GM23338 (cell line): ENCODE results near the gene WARS2. TPM values are rescaled to one million over a fixed set of nuclear protein-coding genes. Genes with fewer than 3 reads are reported as not detected.

Experiments
- CTCF ChIP-seq, 2 experiments: fragments of 200-600 bp in 1 of 2; sonication (generic) in 1 of 2; conservative IDR thresholded peaks; 2 replicates each; pipeline versions ENCODE4 v1.5.1 to v1.6.1; 2016 to 2017; ENCODE audit warnings: antibody characterized with exemption in 2 of 2, low read depth in 2 of 2, mild to moderate bottlenecking in 2 of 2, moderate library complexity in 1 of 2
- ETS1 ChIP-seq: IDR thresholded peaks from 2 replicates; pipeline ENCODE4 v1.6.1; 2016; ENCODE audit warnings: antibody characterized with exemption
- EZH2 ChIP-seq: fragments of 200-600 bp; sonication (generic); IDR thresholded peaks from one replicate; pipeline ENCODE4 v1.8.0; 2017; ENCODE audit warnings: antibody characterized with exemption, mild to moderate bottlenecking, low read depth; ENCODE audit not compliant: unreplicated experiment
- POLR2AphosphoS5 ChIP-seq: IDR thresholded peaks from 2 replicates; pipeline ENCODE4 v1.6.1; 2016; ENCODE audit warnings: antibody characterized with exemption, low read depth
- REST ChIP-seq: IDR thresholded peaks from one replicate; pipeline ENCODE4 v1.6.1; 2018; ENCODE audit warnings: antibody characterized with exemption; ENCODE audit not compliant: unreplicated experiment
- STAT1 ChIP-seq: IDR thresholded peaks from one replicate; pipeline ENCODE4 v1.6.1; 2016; ENCODE audit warnings: antibody characterized with exemption; ENCODE audit not compliant: unreplicated experiment
- ZNF331 ChIP-seq: fragments of 250-450 bp; sonication (Bioruptor Pico); IDR thresholded peaks from 2 replicates; pipeline ENCODE4 v1.5.0; 2020; ENCODE audit warnings: low read depth, mild to moderate bottlenecking, moderate library complexity
- ZNF462 ChIP-seq: fragments of 250-450 bp; sonication (Bioruptor Pico); IDR thresholded peaks from 2 replicates; pipeline ENCODE4 v1.5.0; 2020; ENCODE audit warnings: mild to moderate bottlenecking, moderate library complexity
- polyA plus RNA-seq: library from polyadenylated mRNA; unstranded; fragments of >200 nt; fragmentation: Nextera tagmentation; extraction: Ambion mirVana; gene quantifications from 2 replicates; pipeline ENCODE4 v1.2.1, GENCODE V29; 2016
- total RNA-seq: library from RNA; depleted of rRNA; stranded (reverse); fragments of >200 nt; shearing (Covaris generic); gene quantifications from 2 replicates; pipeline ENCODE4 v1.2.3, GENCODE V29; 2014

Gene WARS2
- total and polyA plus RNA-seq, 2 experiments from 2014 or later: 6.4 to 12.6 TPM

- TF ChIP-seq ZNF462 (CRISPR knock-in tag) (no peak), POLR2AphosphoS5 (no peak), REST (no peak), ZNF331 (CRISPR knock-in tag) (no peak), STAT1 (no peak), ETS1 (no peak), EZH2 (no peak), CTCF (conservative IDR thresholded peaks at IDR 0.05; ENCODE audit: low read depth in 2 of 2) (no peak)
Measured at GRCh38 chr1:119053917-119054316, 86.5 kb downstream of the WARS2 start (continued).
